B cell (primary cell): ENCODE data around the gene SMIM41. TPM values are rescaled to one million over a fixed set of nuclear protein-coding genes. Genes with fewer than 3 reads are reported as not detected.

ENCODE experiments used
- ATAC-seq: fragments of 200-7000 bp; cut with Tn5 transposase; one replicate; pipeline ENCODE4 v1.10.0; 2021; ENCODE audit warnings: low read depth, mild to moderate bottlenecking, moderate number of reproducible peaks, moderate library complexity
- CTCF ChIA-PET: fragments of 350-600 bp; sonication (Branson Sonifier 250); formaldehyde crosslinking; loops from one replicate; lab custom pipeline; 2021; ENCODE audit warnings: antibody characterized with exemption, inconsistent platforms; lab: Charles Lee
- POLR2A ChIA-PET: fragments of 350-600 bp; sonication (Branson Sonifier 250); formaldehyde crosslinking; loops from one replicate; lab custom pipeline; 2021; ENCODE audit warnings: antibody characterized with exemption; lab: Charles Lee
- DNase-seq: peaks from one replicate; pipeline ENCODE4 v3.0.0; 2013
- H2AFZ ChIP-seq: 2 replicates; pipeline ENCODE4 v1.6.1; 2012; ENCODE audit warnings: mild to moderate bottlenecking, low read depth, low read length; ENCODE audit not compliant: insufficient read depth, poor library complexity, severe bottlenecking
- H3K27ac ChIP-seq, 2 donors: 1 replicate in 1 of 2; 2 replicates in 1 of 2; pipeline ENCODE4 v1.5.1; 2012 to 2013; ENCODE audit warnings: low read length in 2 of 2, mild to moderate bottlenecking in 2 of 2, moderate library complexity in 1 of 2
- H3K27me3 ChIP-seq, 4 experiments: fragments of 200-600 bp in 1 of 4; sonication (generic) in 1 of 4; replicated peaks in 1 of 4; 1 replicate in 2 of 4; 2 replicates in 2 of 4; pipeline versions ENCODE4 v1.6.1 to v1.7.0; 2013 to 2016; ENCODE audit warnings: low read length in 3 of 4, mild to moderate bottlenecking in 2 of 4, mixed read lengths in 1 of 4, moderate library complexity in 1 of 4; ENCODE audit not compliant: insufficient read depth in 4 of 4, control insufficient read depth in 3 of 4; ENCODE audit errors: control extremely low read depth in 1 of 4
- H3K36me3 ChIP-seq, 2 experiments: replicated peaks in 1 of 2; 1 replicate in 1 of 2; 2 replicates in 1 of 2; pipeline versions ENCODE4 v1.6.1 to v1.7.1; 2013; ENCODE audit warnings: low read length in 1 of 2; ENCODE audit not compliant: insufficient read depth in 2 of 2, control insufficient read depth in 1 of 2; ENCODE audit errors: control extremely low read depth in 1 of 2, extremely low read depth in 1 of 2
- H3K4me1 ChIP-seq, 2 donors: fragments of 200-600 bp in 1 of 2; sonication (generic) in 1 of 2; 1 replicate in 1 of 2; 2 replicates in 1 of 2; pipeline versions ENCODE4 v1.5.1 to v1.6.1; 2013 to 2017; ENCODE audit warnings: low read length in 2 of 2; ENCODE audit not compliant: control insufficient read depth in 2 of 2, insufficient read depth in 2 of 2
- H3K4me2 ChIP-seq: replicated peaks from 2 replicates; pipeline ENCODE3; 2012; ENCODE audit warnings: mild to moderate bottlenecking, low read depth, low read length; ENCODE audit not compliant: poor library complexity, severe bottlenecking
- H3K4me3 ChIP-seq, 5 experiments: fragments of 200-600 bp in 1 of 5; sonication (generic) in 1 of 5; 1 replicate in 3 of 5; 2 replicates in 2 of 5; pipeline versions ENCODE4 v1.5.1 to v1.7.0; 2011 to 2016; ENCODE audit warnings: low read length in 4 of 5, mild to moderate bottlenecking in 4 of 5, low read depth in 2 of 5, control low read depth in 1 of 5, moderate library complexity in 1 of 5; ENCODE audit not compliant: insufficient read depth in 1 of 5; ENCODE audit errors: control extremely low read depth in 1 of 5, extremely low read depth in 1 of 5
- H3K79me2 ChIP-seq: fragments of 200-600 bp; sonication (generic); one replicate; pipeline ENCODE4 v1.6.0; 2016; ENCODE audit warnings: low read length; ENCODE audit not compliant: control insufficient read depth, insufficient read depth
- H3K9ac ChIP-seq: fragments of 200-600 bp; sonication (generic); 2 replicates; pipeline ENCODE4 v1.6.1; 2017; ENCODE audit warnings: mild to moderate bottlenecking, low read length, moderate library complexity
- H3K9me3 ChIP-seq, 3 donors: one replicate each; pipeline versions ENCODE4 v1.6.1 to v1.7.1; 2013; ENCODE audit warnings: low read length in 2 of 3; ENCODE audit not compliant: control insufficient read depth in 2 of 3, insufficient read depth in 1 of 3; ENCODE audit errors: control extremely low read depth in 1 of 3
- H4K20me1 ChIP-seq: 2 replicates; pipeline ENCODE4 v1.6.0; 2012; ENCODE audit warnings: mild to moderate bottlenecking, low read length; ENCODE audit not compliant: insufficient read depth, control insufficient read depth, poor library complexity, severe bottlenecking
- H3K27ac Mint-ChIP-seq: one replicate; pipeline ENCODE4 v1.8.0; 2021; ENCODE audit warnings: mixed read lengths
- H3K27me3 Mint-ChIP-seq: one replicate; pipeline ENCODE4 v1.8.0; 2021; ENCODE audit warnings: mixed read lengths
- H3K4me1 Mint-ChIP-seq: one replicate; pipeline ENCODE4 v1.8.0; 2021; ENCODE audit warnings: mixed read lengths
- H3K4me3 Mint-ChIP-seq: one replicate; pipeline ENCODE4 v1.8.0; 2021; ENCODE audit warnings: mixed read lengths
- H3K9me3 Mint-ChIP-seq: one replicate; pipeline ENCODE4 v1.8.0; 2022; ENCODE audit warnings: mixed read lengths; ENCODE audit not compliant: insufficient read depth
- EZH2 ChIP-seq: IDR thresholded peaks from 2 replicates; pipeline ENCODE4 v1.6.1; 2012; ENCODE audit warnings: borderline replicate concordance, low read depth, mild to moderate bottlenecking, moderate library complexity, low read length; ENCODE audit not compliant: insufficient read depth, poor library complexity, severe bottlenecking
- WGBS: methylation state at CpG from one replicate; pipeline ENCODE4 v1.1.5; 2013; ENCODE audit warnings: missing lambda C conversion rate; ENCODE audit not compliant: insufficient coverage; 5-methylcytosine and 5-hydroxymethylcytosine counted together
- intact Hi-C: fragments of 100-400 bp; cut with micrococcal nuclease; formaldehyde crosslinking; loops from one replicate; pipeline ENCODE4 v1.10.0; 2022
- polyA plus RNA-seq: library from polyadenylated mRNA; depleted of rRNA; stranded (reverse); fragments of >200 nt; gene quantifications from 2 replicates; pipeline ENCODE4 v1.2.3, GENCODE V29; 2012
- total RNA-seq, 2 donors: library from RNA; stranded (reverse); fragments of 120-200 nt in 1 of 2; gene quantifications; 1 replicate in 1 of 2; 2 replicates in 1 of 2; pipeline versions ENCODE4 v1.2.3 to v1.2.4, GENCODE V29; 2013 to 2022
- TF ChIP-seq, protein P1 (sequence below): fragments of 200-600 bp; IDR thresholded peaks from one replicate; pipeline ENCODE4 v1.8.0; 2022; ENCODE audit warnings: antibody characterized with exemption, mild to moderate bottlenecking

SMIM41 gene
- total and polyA plus RNA-seq, 2 donors (not counting 1 experiment from before 2014, with no cell fraction given), result 0.12 TPM; not detected in 1

DNA sequence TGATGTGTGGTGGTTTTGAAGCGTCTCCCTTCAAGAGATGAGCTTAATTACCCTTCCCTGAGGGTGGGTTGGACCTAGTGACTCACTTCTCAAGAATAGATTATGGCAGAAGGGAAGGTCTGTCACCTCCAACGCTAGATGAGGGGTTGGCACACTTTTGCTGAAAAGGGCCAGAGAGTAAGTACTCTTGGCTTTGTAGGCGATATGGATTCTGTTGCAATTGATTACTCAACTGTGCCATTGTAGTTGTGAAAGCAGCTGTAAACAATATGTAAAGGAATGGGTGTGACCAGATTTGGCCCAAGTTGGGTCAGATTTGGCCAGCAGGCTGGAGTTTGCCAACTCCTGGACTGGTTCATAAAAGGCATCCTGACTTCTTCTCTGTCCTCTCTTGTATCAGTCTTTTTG, 53.3 kb downstream of the SMIM41 start:
- Histone ChIP-seq H3K36me3 (no peaks in the 10 kb centered on the region), H2AFZ (no peak overlapping the region), H3K79me2 (no peaks in the 10 kb centered on the region), H3K9me3 (peaks cover 0 to 12% (median 0%) of the 10 kb centered on the region in 3 donors), H3K4me1 (no peaks in the 10 kb centered on the region), H3K4me3 (no peak overlapping the region), H3K27ac (no peak overlapping the region), H3K27me3 (peaks cover 0 to 6% (median 0%) of the 10 kb centered on the region in 4 experiments), H3K4me2 (no peak overlapping the region), H3K9ac (no peak overlapping the region), H4K20me1 (no peaks in the 10 kb centered on the region)
- H3K27me3 Mint-ChIP-seq, result peaks cover 17% of the 10 kb centered on the region
- WGBS, result 87% methylated on average over 3 of the region's 3 CpGs
- ATAC-seq, result no peak
- POLR2A ChIA-PET, result no interaction called here
- DNase-seq, result no peak
- H3K4me1 Mint-ChIP-seq, result no peaks in the 10 kb centered on the region
- TF ChIP-seq, protein P1, sequence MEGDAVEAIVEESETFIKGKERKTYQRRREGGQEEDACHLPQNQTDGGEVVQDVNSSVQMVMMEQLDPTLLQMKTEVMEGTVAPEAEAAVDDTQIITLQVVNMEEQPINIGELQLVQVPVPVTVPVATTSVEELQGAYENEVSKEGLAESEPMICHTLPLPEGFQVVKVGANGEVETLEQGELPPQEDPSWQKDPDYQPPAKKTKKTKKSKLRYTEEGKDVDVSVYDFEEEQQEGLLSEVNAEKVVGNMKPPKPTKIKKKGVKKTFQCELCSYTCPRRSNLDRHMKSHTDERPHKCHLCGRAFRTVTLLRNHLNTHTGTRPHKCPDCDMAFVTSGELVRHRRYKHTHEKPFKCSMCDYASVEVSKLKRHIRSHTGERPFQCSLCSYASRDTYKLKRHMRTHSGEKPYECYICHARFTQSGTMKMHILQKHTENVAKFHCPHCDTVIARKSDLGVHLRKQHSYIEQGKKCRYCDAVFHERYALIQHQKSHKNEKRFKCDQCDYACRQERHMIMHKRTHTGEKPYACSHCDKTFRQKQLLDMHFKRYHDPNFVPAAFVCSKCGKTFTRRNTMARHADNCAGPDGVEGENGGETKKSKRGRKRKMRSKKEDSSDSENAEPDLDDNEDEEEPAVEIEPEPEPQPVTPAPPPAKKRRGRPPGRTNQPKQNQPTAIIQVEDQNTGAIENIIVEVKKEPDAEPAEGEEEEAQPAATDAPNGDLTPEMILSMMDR, result no peak
- TF ChIP-seq EZH2, result no peak
- CTCF ChIA-PET, result interaction anchor here (1.0 kb wide), 1 partner anchor 129 kb away, joined by 3 read pairs; no protein-coding TSS in a partner anchor
- H3K9me3 Mint-ChIP-seq, result no peaks in the 10 kb centered on the region
- H3K27ac Mint-ChIP-seq, result no peak overlapping the region
- H3K4me3 Mint-ChIP-seq, result no peak overlapping the region
- intact Hi-C loops, result no loop called here

DNA sequence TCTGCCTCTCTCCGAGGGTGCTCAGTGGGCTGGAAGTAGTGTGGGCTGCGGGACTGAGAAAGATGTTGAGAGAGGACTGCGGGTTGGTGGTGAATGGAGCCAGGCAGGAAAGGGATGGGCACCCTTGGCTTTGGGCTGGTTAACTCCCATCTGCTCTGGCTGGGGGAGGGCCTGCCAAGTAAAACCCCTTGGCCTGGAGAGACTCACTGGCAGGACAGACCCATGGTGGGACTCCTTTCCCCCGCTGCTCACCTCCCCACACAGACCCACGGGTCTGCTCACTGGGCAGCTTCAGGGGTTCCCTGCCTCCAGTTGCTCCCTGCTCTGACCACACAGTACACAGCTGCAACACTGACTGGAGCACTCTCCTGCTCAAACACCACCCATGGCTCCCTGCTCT, 58.2 kb downstream of the SMIM41 start:
- Histone ChIP-seq H3K4me3 (no peak overlapping the region), H3K9me3 (peaks cover 0 to 2% (median 0%) of the 10 kb centered on the region in 3 donors), H3K4me1 (no peaks in the 10 kb centered on the region), H3K27me3 (peaks cover 0 to 19% (median 0%) of the 10 kb centered on the region in 4 experiments), H3K9ac (no peak overlapping the region), H3K79me2 (no peaks in the 10 kb centered on the region), H4K20me1 (no peaks in the 10 kb centered on the region), H3K36me3 (no peaks in the 10 kb centered on the region), H3K4me2 (no peak overlapping the region), H3K27ac (no peak overlapping the region), H2AFZ (no peak overlapping the region)
- intact Hi-C loops, result no loop called here
- TF ChIP-seq EZH2, result no peak
- TF ChIP-seq, protein P1, result no peak
- H3K27me3 Mint-ChIP-seq, result peaks cover 13% of the 10 kb centered on the region
- no peaks in the 10 kb centered on the region for H3K9me3 Mint-ChIP-seq
- 76% methylated on average over 5 of the region's 5 CpGs for WGBS
- CTCF ChIA-PET, result interaction anchor here (0.7 kb wide), 1 partner anchor 18 kb away, joined by 3 read pairs; no protein-coding TSS in a partner anchor
- DNase-seq (no peak), ATAC-seq (no peak)
- no peak overlapping the region for H3K27ac Mint-ChIP-seq
- H3K4me1 Mint-ChIP-seq, result peaks cover 1% of the 10 kb centered on the region
- no peak overlapping the region for H3K4me3 Mint-ChIP-seq
- POLR2A ChIA-PET, result no interaction called here
